Keratinocyte (primary cell): Measurements from ENCODE around the gene BUD31. TPM values are rescaled to one million over a fixed set of nuclear protein-coding genes. Genes with fewer than 3 reads are reported as not detected.
A peak's percentile ranks its signal among the peaks of the same experiment; 100 is the strongest.

Experiments used
- DNase-seq: peaks from one replicate; pipeline ENCODE4 v3.0.0-alpha.2; 2011; ENCODE audit warnings: low read depth, missing footprints, low spot score
- FAIRE-seq: peaks from 2 replicates; lab custom pipeline; 2011; peaks lifted over from hg19 to GRCh38; lab: Jason Lieb, UNC
- H2AFZ ChIP-seq: 2 replicates; pipeline ENCODE4 v1.6.0; 2012; ENCODE audit warnings: low read length, control low read depth, inconsistent platforms; ENCODE audit not compliant: control insufficient read depth
- H3K27ac ChIP-seq: 2 replicates; pipeline ENCODE4 v1.5.1; 2011; ENCODE audit warnings: low read length; ENCODE audit not compliant: control insufficient read depth, insufficient read depth
- H3K27me3 ChIP-seq: 3 replicates; pipeline ENCODE4 v1.6.0; 2011; ENCODE audit warnings: low read length; ENCODE audit not compliant: control insufficient read depth, insufficient read depth; ENCODE audit errors: extremely low read depth
- H3K36me3 ChIP-seq, 2 experiments: 2 replicates in 1 of 2; 3 replicates in 1 of 2; pipeline ENCODE4 v1.5.1; 2011; ENCODE audit warnings: low read length in 2 of 2, mild to moderate bottlenecking in 1 of 2; ENCODE audit not compliant: control insufficient read depth in 2 of 2, insufficient read depth in 2 of 2; ENCODE audit errors: extremely low read depth in 1 of 2
- H3K4me1 ChIP-seq: 3 replicates; pipeline ENCODE4 v1.5.1; 2011; ENCODE audit warnings: low read length; ENCODE audit not compliant: control insufficient read depth, insufficient read depth; ENCODE audit errors: extremely low read depth
- H3K4me2 ChIP-seq: 3 replicates; pipeline ENCODE4 v1.6.0; 2011; ENCODE audit warnings: low read depth, low read length; ENCODE audit not compliant: control insufficient read depth, insufficient read depth; ENCODE audit errors: extremely low read depth
- H3K4me3 ChIP-seq, 3 experiments: fragments of 200-600 bp in 1 of 3; sonication (generic) in 1 of 3; 2 replicates in 2 of 3; 3 replicates in 1 of 3; pipeline ENCODE4 v1.5.1; 2011 to 2016; ENCODE audit warnings: low read length in 3 of 3, mild to moderate bottlenecking in 3 of 3, control low read depth in 2 of 3, inconsistent platforms in 1 of 3, low read depth in 1 of 3, mixed read lengths in 1 of 3, mixed run types in 1 of 3, moderate library complexity in 1 of 3; ENCODE audit not compliant: control insufficient read depth in 2 of 3, insufficient read depth in 2 of 3; ENCODE audit errors: extremely low read depth in 1 of 3
- H3K79me2 ChIP-seq: 2 replicates; pipeline ENCODE4 v1.6.0; 2012; ENCODE audit warnings: low read length; ENCODE audit not compliant: control insufficient read depth, insufficient read depth
- H3K9ac ChIP-seq: 3 replicates; pipeline ENCODE4 v1.6.0; 2011; ENCODE audit warnings: low read length; ENCODE audit not compliant: control insufficient read depth, insufficient read depth; ENCODE audit errors: extremely low read depth
- H3K9me1 ChIP-seq: 3 replicates; pipeline ENCODE4 v1.6.0; 2011; ENCODE audit warnings: low read length; ENCODE audit not compliant: control insufficient read depth, insufficient read depth; ENCODE audit errors: extremely low read depth
- H3K9me3 ChIP-seq: 2 replicates; pipeline ENCODE4 v1.5.1; 2012; ENCODE audit warnings: low read depth, low read length; ENCODE audit not compliant: control insufficient read depth
- H4K20me1 ChIP-seq: 3 replicates; pipeline ENCODE4 v1.6.0; 2011; ENCODE audit warnings: low read length; ENCODE audit not compliant: control insufficient read depth, insufficient read depth; ENCODE audit errors: extremely low read depth
- EZH2 ChIP-seq: IDR thresholded peaks from one replicate; pipeline ENCODE4 v1.6.1; 2012; ENCODE audit warnings: inconsistent platforms, mild to moderate bottlenecking, low read length, moderate library complexity
- dilution Hi-C: fragments of 300-500 bp; cut with MboI; formaldehyde crosslinking; loops from one replicate; pipeline ENCODE4 v1.7.0; 2020; ENCODE audit warnings: low sequenced_read_pairs; ENCODE audit not compliant: extremely low pct_ligation_motif_present
- polyA plus RNA-seq, 5 experiments: library from polyadenylated mRNA; depleted of rRNA in 3 of 5; stranded (reverse) in 3 of 5; stranded (forward) in 1 of 5; unstranded in 1 of 5; fragments of >200 nt; gene quantifications; 1 replicate in 1 of 5; 2 replicates in 3 of 5; 3 replicates in 1 of 5; pipeline versions ENCODE4 v1.2.1 to v1.2.3, GENCODE V29; 2011 to 2012; ENCODE audit warnings: missing spikeins in 2 of 5, low read depth in 1 of 5, low replicate concordance in 1 of 5
- TF ChIP-seq, protein P1 (sequence below), 3 experiments: IDR thresholded peaks in 1 of 3; conservative IDR thresholded peaks in 1 of 3; optimal IDR thresholded peaks in 1 of 3; 2 replicates in 2 of 3; 3 replicates in 1 of 3; pipeline versions ENCODE3 to v1.5.1; 2011; ENCODE audit warnings: low read length in 3 of 3, mild to moderate bottlenecking in 3 of 3, moderate library complexity in 2 of 3, control low read depth in 1 of 3, inconsistent platforms in 1 of 3; ENCODE audit not compliant: insufficient read depth in 2 of 3; ENCODE audit errors: extremely low read depth in 1 of 3

Gene BUD31
- polyA plus RNA-seq, 1 donor (not counting 4 experiments of a cell fraction or from before 2014, with no cell fraction given), result 73.3 TPM

DNA sequence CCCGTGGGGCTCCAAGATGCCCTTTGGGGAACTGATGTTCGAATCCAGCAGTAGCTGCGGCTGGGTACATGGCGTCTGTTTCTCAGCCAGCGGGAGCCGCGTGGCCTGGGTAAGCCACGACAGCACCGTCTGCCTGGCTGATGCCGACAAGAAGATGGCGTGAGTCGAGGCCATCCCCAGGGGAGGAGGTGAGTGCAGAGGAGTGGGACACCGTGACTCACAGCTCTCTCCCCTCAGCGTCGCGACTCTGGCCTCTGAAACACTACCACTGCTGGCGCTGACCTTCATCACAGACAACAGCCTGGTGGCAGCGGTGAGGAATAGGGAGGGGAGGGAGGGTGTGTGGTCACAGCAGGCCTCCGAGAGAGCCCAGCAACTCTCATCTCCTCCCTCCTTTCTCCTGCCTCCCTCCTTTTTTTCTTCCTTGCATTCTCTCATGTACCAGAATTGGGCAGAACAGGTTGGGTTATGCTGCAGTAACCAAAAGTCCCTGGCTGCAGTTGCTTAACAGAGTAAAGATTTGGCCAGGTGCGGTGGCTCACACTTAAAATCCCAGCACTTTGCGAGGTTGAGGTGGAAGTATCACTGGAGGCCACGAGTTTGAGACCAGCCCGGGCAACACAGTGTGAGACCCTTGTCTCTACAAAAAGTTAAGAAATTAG, 17.7 kb upstream of the BUD31 start:
- Histone ChIP-seq H3K4me2 (no peak overlapping the region), H4K20me1 (peaks cover 35% of the 10 kb centered on the region), H3K9me3 (no peaks in the 10 kb centered on the region), H3K4me3 (no peak overlapping the region), H3K79me2 (peaks cover 6% of the 10 kb centered on the region), H3K9me1 (no peaks in the 10 kb centered on the region), H2AFZ (no peak overlapping the region), H3K27ac (no peak overlapping the region), H3K9ac (no peak overlapping the region), H3K4me1 (peaks cover 8% of the 10 kb centered on the region), H3K27me3 (no peaks in the 10 kb centered on the region), H3K36me3 (peaks cover 41 to 62% of the 10 kb centered on the region in 2 experiments)
- DNase-seq (no peak), FAIRE-seq (no peak)
- TF ChIP-seq, protein P1, sequence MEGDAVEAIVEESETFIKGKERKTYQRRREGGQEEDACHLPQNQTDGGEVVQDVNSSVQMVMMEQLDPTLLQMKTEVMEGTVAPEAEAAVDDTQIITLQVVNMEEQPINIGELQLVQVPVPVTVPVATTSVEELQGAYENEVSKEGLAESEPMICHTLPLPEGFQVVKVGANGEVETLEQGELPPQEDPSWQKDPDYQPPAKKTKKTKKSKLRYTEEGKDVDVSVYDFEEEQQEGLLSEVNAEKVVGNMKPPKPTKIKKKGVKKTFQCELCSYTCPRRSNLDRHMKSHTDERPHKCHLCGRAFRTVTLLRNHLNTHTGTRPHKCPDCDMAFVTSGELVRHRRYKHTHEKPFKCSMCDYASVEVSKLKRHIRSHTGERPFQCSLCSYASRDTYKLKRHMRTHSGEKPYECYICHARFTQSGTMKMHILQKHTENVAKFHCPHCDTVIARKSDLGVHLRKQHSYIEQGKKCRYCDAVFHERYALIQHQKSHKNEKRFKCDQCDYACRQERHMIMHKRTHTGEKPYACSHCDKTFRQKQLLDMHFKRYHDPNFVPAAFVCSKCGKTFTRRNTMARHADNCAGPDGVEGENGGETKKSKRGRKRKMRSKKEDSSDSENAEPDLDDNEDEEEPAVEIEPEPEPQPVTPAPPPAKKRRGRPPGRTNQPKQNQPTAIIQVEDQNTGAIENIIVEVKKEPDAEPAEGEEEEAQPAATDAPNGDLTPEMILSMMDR (optimal IDR thresholded peaks at IDR 0.05 in 1 of 3, IDR thresholded peaks at IDR 0.05 in 1 of 3, conservative IDR thresholded peaks at IDR 0.05 in 1 of 3; ENCODE audit: extremely low read depth in 1 of 3, insufficient read depth in 2 of 3, low read length in 3 of 3), result no peak
- no peak for TF ChIP-seq EZH2
- dilution Hi-C loops, result no loop called here

DNA sequence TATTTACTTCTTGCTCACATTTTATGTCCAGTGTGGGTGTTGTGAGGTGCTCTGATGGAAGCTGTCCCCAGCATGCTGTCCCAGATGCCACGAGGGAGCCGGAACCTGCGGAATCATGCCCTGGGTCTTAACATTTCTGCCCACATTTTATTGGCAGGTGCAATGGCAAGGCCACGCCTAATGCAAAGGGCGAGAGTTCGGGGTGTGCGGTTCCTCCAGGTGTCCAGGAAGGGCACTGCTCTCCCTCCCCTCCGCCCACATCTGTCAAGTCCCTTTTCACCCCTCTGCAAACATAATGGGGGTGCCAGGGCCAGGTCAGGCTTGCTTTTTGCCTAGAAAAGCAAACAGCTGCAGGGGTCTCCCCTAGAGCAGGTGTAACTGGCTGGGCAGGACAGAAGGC, 16.7 kb upstream of the BUD31 start:
- no peak overlapping the region for H3K4me3 ChIP-seq
- no peak overlapping the region for H3K27ac ChIP-seq

More for the DNA sequence above, 16.7 kb upstream of the BUD31 start:
- Histone ChIP-seq H3K4me1 (peaks cover 8% of the 10 kb centered on the region), H3K9me1 (no peaks in the 10 kb centered on the region), H2AFZ (no peak overlapping the region), H3K4me2 (peak overlapping the region; percentile 22), H4K20me1 (peaks cover 36% of the 10 kb centered on the region), H3K9me3 (no peaks in the 10 kb centered on the region), H3K27me3 (no peaks in the 10 kb centered on the region), H3K36me3 (peaks cover 39 to 56% of the 10 kb centered on the region in 2 experiments), H3K9ac (no peak overlapping the region), H3K79me2 (peaks cover 6% of the 10 kb centered on the region)
- no peak for TF ChIP-seq EZH2
- TF ChIP-seq, protein P1 (optimal IDR thresholded peaks at IDR 0.05 in 1 of 3, IDR thresholded peaks at IDR 0.05 in 1 of 3, conservative IDR thresholded peaks at IDR 0.05 in 1 of 3; ENCODE audit: extremely low read depth in 1 of 3, insufficient read depth in 2 of 3, low read length in 3 of 3), result no peak
- dilution Hi-C loops, result no loop called here
- DNase-seq, result no peak
- no peak for FAIRE-seq
